Left lung (tissue), 10 donors: ENCODE results near the gene PADI1. TPM values are rescaled to one million over a fixed set of nuclear protein-coding genes. Genes with fewer than 3 reads are reported as not detected.

Source experiments
- ATAC-seq: fragments of 200-7000 bp; cut with Tn5 transposase; one replicate; pipeline ENCODE4 v1.9.1; 2020; ENCODE audit warnings: moderate library complexity
- DNase-seq, 4 donors: peaks; one replicate each; pipeline ENCODE4 v3.0.0-alpha.2; 2013 to 2020
- H3K27ac ChIP-seq, 2 donors: fragments of 200-600 bp; sonication (generic) in 1 of 2; one replicate each; pipeline versions ENCODE4 v1.5.0 to v1.8.0; 2020 to 2021
- H3K27me3 ChIP-seq, 2 donors: fragments of 200-600 bp; sonication (generic) in 1 of 2; one replicate each; pipeline versions ENCODE4 v1.5.0 to v1.8.0; 2020 to 2021
- H3K36me3 ChIP-seq, 2 donors: fragments of 200-600 bp; sonication (generic) in 1 of 2; one replicate each; pipeline versions ENCODE4 v1.5.0 to v1.8.0; 2020 to 2021
- H3K4me1 ChIP-seq, 2 donors: fragments of 200-600 bp; one replicate each; pipeline ENCODE4 v1.8.0; 2021
- H3K4me3 ChIP-seq, 2 donors: fragments of 200-600 bp; sonication (generic) in 1 of 2; one replicate each; pipeline versions ENCODE4 v1.5.0 to v1.8.0; 2020 to 2021; ENCODE audit warnings: mild to moderate bottlenecking in 1 of 2
- H3K9me3 ChIP-seq, 2 donors: fragments of 200-600 bp; sonication (generic) in 1 of 2; one replicate each; pipeline versions ENCODE4 v1.5.0 to v1.8.0; 2020 to 2021
- CTCF ChIP-seq, 2 donors: fragments of 200-600 bp; sonication (generic) in 1 of 2; IDR thresholded peaks; one replicate each; pipeline versions ENCODE4 v1.5.0 to v1.8.0; 2021; ENCODE audit warnings: antibody characterized with exemption in 2 of 2
- intact Hi-C, 2 donors: fragments of 100-400 bp; cut with DNase I; formaldehyde crosslinking; loops; one replicate each; pipeline versions ENCODE4 v1.11.2 to v1.14.2; 2022
- polyA plus RNA-seq, 6 donors: library from polyadenylated mRNA; unstranded; fragments of 120-200 nt; gene quantifications; one replicate each; pipeline ENCODE4 v1.2.1, GENCODE V29; 2013; ENCODE audit not compliant: insufficient read length in 6 of 6
- total RNA-seq, 2 donors: library from RNA; stranded (reverse); fragmentation: NEBNext Ultra II Directional; extraction: Animal tissue kit (Norgen Biotek cat#: 25700); gene quantifications; one replicate each; pipeline ENCODE4 v1.2.1, GENCODE V29; 2021
- donor health status: DM: no; HTN: yes; CAD: no.
- donor health status: DM: no; HTN: no; CAD: no.

The PADI1 gene
- total and polyA plus RNA-seq, 8 donors, result not detected

DNA sequence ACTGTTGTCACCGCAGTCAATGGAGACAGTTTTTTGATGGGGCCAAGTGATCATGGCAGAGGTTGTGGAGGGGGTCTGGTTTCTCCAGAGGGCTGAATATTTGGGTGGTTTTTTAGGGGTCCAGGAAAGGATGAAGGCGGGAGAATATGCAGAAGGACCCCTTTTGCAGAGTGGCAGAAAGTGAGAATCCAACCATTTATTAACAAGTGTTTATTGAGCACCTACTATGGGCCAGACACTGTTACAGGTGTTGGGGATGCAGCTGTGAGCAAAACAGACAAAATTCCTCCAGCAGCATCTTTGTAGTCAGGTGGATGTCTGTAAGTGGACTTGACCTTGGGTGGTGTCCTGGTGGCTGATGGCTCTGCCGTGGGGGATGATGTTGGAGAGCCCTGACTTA, 15.4 kb downstream of the PADI1 start:
- no peak for TF ChIP-seq CTCF (IDR thresholded peaks at IDR 0.05)

GRCh38 chr1:17222557-17222956, 17.6 kb downstream of the PADI1 start:
- DNase-seq (no peak), ATAC-seq (no peak)
- H3K4me1 ChIP-seq, result no peaks in the 10 kb centered on the region
- H3K27me3 ChIP-seq, result peaks cover 0 to 44% of the 10 kb centered on the region in 2 donors
- H3K4me3 ChIP-seq, result no peak overlapping the region
- intact Hi-C loops, result loop anchor here in 1 of 2 donors (10.0 kb wide), 1 partner anchor 88 kb away; no protein-coding TSS in a partner anchor
- TF ChIP-seq CTCF (IDR thresholded peaks at IDR 0.05), result no peak
- H3K9me3 ChIP-seq, result no peaks in the 10 kb centered on the region
- H3K27ac ChIP-seq, result no peak overlapping the region
- no peaks in the 10 kb centered on the region for H3K36me3 ChIP-seq

More for the DNA sequence above, 15.4 kb downstream of the PADI1 start:
- no peaks in the 10 kb centered on the region for H3K4me1 ChIP-seq
- no peak overlapping the region for H3K4me3 ChIP-seq
- no peaks in the 10 kb centered on the region for H3K36me3 ChIP-seq
- H3K9me3 ChIP-seq, result no peaks in the 10 kb centered on the region
- DNase-seq (no peak), ATAC-seq (no peak)
- intact Hi-C loops, result loop anchor here in 1 of 2 donors (10.0 kb wide), 1 partner anchor 85 kb away; no protein-coding TSS in a partner anchor
- peaks cover 0 to 58% of the 10 kb centered on the region in 2 donors for H3K27me3 ChIP-seq
- no peak overlapping the region for H3K27ac ChIP-seq

GRCh38 chr1:17224434-17224833, 19.5 kb downstream of the PADI1 start:
- ATAC-seq, result no peak
- peaks cover 0 to 41% of the 10 kb centered on the region in 2 donors for H3K27me3 ChIP-seq
- intact Hi-C loops, result loop anchor here in 1 of 2 donors (10.0 kb wide), 1 partner anchor 90 kb away; no protein-coding TSS in a partner anchor

GRCh38 chr1:17225140-17225539, 20.2 kb downstream of the PADI1 start:
- no peak overlapping the region for H3K27ac ChIP-seq
- no peak overlapping the region for H3K4me3 ChIP-seq
- no peaks in the 10 kb centered on the region for H3K36me3 ChIP-seq
- DNase-seq, result no peak
- intact Hi-C loops, result loop anchor here in 1 of 2 donors (10.0 kb wide), 1 partner anchor 90 kb away; no protein-coding TSS in a partner anchor
- H3K27me3 ChIP-seq, result peaks cover 0 to 41% of the 10 kb centered on the region in 2 donors
- no peak for ATAC-seq
- TF ChIP-seq CTCF (IDR thresholded peaks at IDR 0.05), result no peak
- no peaks in the 10 kb centered on the region for H3K4me1 ChIP-seq
- no peaks in the 10 kb centered on the region for H3K9me3 ChIP-seq

More at GRCh38 chr1:17224434-17224833, 19.5 kb downstream of the PADI1 start:
- Histone ChIP-seq H3K4me1 (no peaks in the 10 kb centered on the region), H3K36me3 (no peaks in the 10 kb centered on the region), H3K9me3 (no peaks in the 10 kb centered on the region), H3K4me3 (no peak overlapping the region), H3K27ac (no peak overlapping the region)
- DNase-seq, result no peak
- no peak for TF ChIP-seq CTCF (IDR thresholded peaks at IDR 0.05)

GRCh38 chr1:17227358-17227915, 22.5 kb downstream of the PADI1 start:
- ATAC-seq (no peak), DNase-seq (no peak)
- peaks cover 0 to 26% of the 10 kb centered on the region in 2 donors for H3K27me3 ChIP-seq
- H3K4me3 ChIP-seq, result no peak overlapping the region
- H3K4me1 ChIP-seq, result no peaks in the 10 kb centered on the region
- no peaks in the 10 kb centered on the region for H3K36me3 ChIP-seq
- intact Hi-C loops, result loop anchor here in 1 of 2 donors (10.0 kb wide), 1 partner anchor 93 kb away; no protein-coding TSS in a partner anchor
- H3K27ac ChIP-seq, result no peak overlapping the region
- H3K9me3 ChIP-seq, result no peaks in the 10 kb centered on the region
- no peak for TF ChIP-seq CTCF (IDR thresholded peaks at IDR 0.05)
